GM12873 (cell line): ENCODE measurements around the gene HEMK1.

ENCODE experiments used
- TF ChIP-seq, protein P1 (sequence below): IDR thresholded peaks from 2 replicates; pipeline ENCODE4 v1.5.1; 2012; ENCODE audit warnings: low read depth, mild to moderate bottlenecking, moderate library complexity, low read length, control low read depth; ENCODE audit not compliant: insufficient read depth; ENCODE audit errors: missing control alignments

Gene HEMK1

DNA sequence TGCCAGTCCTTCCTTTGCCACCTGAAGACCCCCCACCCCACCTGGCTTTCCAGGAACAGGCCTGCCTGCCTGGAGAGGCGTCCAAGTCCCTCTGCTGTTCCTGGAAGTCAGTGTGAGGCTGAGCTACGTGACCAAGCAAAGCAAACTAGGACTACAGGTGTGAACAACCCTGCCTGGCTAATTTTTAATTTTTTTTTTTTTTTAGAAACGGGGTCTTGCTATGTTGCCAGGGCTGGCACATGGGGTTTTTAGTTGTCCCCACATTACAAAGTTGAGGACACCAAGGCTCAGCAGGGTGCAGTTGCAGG is 17.4 kb downstream of the HEMK1 start:
- TF ChIP-seq, protein P1, sequence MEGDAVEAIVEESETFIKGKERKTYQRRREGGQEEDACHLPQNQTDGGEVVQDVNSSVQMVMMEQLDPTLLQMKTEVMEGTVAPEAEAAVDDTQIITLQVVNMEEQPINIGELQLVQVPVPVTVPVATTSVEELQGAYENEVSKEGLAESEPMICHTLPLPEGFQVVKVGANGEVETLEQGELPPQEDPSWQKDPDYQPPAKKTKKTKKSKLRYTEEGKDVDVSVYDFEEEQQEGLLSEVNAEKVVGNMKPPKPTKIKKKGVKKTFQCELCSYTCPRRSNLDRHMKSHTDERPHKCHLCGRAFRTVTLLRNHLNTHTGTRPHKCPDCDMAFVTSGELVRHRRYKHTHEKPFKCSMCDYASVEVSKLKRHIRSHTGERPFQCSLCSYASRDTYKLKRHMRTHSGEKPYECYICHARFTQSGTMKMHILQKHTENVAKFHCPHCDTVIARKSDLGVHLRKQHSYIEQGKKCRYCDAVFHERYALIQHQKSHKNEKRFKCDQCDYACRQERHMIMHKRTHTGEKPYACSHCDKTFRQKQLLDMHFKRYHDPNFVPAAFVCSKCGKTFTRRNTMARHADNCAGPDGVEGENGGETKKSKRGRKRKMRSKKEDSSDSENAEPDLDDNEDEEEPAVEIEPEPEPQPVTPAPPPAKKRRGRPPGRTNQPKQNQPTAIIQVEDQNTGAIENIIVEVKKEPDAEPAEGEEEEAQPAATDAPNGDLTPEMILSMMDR = no peak

DNA sequence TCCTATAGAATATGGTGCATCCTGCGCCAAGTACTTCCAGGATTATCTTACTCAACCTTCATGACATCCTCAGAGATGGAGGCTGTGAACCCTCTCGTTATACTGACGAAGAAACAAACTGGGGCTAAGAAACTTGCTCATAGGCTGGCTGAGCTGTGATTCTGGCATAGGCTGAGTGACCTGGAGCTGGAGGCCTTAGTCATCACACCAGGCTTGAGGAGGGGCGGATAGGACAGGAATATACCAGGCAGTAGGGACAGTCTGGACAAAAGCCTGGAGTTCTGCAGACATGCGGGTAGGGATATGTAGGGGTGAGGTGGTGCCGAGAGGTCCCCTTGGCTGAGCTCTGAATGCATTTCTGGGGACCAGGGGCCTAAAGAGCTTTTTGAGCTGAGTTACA is 18.1 kb downstream of the HEMK1 start:
- TF ChIP-seq, protein P1 = no peak

DNA sequence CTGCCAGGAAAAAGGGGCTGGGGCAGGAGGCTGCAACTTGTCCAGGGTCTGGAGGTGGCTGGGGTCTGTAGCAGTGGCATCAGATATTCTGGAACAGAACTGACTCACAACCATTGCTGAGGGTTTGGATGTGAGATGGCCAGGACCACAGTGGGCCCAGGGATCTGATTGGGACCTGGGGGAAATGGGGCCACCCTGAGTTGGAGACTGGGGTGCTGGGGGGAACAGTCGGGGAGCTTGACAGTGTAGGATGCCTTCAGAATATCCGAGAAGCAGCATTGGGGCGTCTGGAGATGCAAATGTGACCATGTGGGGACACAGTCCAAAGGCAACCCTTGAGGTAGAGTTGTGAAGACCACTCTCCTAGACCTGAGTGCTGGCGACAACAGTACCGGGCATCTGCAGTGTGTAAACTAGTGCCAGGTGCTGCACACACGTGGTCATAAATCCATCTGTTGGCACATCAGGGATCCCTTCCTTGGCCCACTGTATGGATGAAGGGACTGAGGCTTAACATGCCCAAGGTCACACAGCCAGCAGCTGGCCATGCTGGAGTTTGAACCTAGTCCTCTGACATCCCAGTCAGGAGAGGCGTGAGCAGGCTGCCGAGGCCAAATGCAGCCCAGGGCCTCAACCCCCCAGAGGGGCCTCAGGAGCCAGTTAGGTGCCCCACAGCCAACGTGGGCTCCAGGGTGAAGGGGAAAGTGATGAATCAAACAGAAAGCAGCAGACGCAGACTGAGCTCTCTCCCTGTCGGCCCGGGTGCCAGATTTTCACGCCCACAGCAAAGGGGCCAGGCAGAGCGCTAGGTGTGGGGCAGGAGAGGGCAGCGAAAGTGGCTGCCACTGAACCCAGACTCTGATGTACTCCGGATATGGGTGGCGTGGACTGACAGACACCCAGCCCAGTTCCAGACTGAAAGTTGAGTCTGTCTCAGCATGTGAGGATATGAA is 18.8 kb downstream of the HEMK1 start:
- TF ChIP-seq, protein P1 = no peak

DNA sequence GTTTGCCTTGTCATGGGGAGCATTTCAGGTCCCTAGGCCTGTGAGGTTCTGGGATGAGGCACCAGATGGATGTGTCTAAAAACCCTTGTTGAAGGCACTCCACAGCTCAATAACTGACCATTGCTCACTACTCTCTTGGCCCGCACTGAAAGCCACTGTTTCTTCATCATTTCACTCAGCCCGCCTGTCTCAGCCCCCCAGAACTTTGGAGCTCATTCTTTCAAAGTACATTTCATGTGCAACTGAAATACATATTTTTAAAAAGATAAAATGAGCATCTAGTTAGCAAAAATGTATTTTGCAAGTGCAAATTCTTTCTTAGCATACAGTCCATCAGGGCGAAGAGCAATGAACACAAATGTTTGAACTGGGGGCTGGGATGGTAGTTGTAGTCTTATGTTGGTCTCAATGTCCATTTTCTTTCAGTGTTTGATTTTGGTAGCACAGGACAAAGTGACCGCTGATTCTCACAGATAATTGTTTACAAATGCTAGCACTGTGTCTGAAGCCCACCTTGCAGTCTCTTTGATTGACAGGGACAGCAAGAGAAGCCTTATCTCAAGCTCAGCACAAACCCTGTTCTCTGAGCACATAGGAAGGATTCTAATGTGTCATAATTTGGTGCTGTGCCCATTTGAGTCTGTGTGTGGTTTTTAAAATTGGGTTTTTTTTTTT is 19.6 kb downstream of the HEMK1 start:
- TF ChIP-seq, protein P1 = no peak

DNA sequence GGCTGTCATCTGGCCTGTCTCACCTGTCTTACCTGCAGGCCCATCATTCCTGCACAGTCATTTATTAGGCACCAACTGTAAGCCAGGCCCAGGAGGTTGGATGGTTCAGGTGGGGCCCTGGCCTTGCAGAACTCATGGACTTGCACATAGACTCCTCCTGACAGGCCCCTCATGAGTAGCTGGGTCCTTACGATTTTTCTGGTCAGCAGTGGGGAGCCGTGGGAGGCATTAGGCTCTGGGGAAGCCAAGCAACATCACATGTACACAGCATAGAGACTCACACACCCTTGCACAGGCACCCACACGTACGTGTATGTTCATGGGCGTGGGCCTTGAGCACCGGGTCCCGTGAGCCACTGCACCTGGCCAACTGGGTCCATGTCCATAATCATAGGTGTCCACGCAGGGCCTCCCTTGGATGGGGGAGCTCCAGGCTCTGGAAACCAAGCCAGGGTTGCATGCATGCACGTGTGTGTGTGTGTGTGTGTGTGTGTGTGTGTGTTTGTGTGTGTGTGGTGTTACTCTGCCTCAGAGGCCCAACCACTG is 21.9 kb downstream of the HEMK1 start:
- TF ChIP-seq, protein P1 = no peak

DNA sequence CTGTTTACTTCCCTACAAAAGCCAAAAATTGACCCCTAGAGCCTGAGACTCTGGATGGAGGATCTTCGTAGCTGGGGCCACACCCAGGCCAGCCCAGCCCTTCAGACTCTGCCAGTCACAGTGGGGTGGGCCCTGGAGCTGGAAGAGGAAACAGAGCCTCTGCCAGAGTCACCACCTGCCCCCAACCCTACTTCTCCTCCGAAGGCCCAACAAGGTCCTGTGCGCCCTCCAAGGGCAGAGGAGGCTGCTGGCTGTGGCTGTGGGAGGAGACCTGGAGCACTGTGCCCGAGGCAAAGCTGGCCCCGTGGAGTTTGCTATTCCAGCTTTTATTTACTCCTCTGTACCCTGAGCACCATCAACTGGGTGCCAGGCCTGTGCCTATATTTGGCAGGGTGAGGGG is 23.2 kb downstream of the HEMK1 start:
- TF ChIP-seq, protein P1 = no peak

DNA sequence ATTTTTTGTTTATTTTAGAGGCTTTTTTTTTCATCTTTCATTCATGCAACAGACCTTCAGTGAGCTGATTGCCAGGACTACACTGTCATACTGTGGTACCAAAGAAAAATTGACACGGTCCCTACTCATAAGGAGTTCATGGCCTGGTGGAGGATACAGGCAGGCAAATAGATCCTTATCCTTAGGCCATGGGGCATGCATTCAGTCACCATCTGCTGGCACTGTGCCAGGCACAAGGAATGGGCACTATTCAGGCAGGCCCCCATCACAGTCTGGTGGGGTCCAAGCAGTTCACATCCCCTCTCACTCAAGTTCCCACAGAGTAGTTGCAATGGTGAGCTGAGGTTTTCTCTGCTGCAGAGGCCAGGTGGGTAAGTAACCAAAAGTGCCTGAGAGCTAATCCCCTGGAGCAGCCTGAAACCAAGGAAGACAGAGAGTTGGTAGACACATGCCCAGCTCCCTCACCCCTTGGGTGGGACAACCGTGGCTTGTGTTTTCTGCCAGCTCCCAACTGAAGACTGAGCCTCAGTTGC is 25.0 kb downstream of the HEMK1 start:
- TF ChIP-seq, protein P1 = no peak
